Measurements from ENCODE around the gene ACTL7A.
"Not testable (repeated sequence)": the region's sequence is repeated elsewhere in the genome, so short reads cannot be mapped to it uniquely, and the experiment has no call there.

ACTL7A gene

DNA sequence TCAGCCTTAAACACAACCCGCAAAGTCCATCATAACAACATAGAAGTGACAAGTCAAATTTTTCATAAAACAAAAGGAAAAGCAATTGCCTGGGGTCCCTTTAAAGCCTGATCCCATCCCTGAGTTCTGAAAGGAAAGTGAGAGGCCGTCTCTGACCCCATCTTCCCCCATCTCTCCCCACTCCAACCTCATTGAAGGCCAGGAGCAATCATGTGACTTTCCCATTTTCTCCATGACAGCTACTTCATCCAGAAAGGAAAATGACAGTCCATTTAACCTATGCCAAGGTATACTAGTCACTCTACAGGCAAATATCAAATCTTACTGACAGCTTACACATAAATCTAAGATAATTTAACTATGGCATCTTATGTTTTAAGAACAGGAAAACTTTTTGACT lies 15.5 kb downstream of the ACTL7A start:
- TF ChIP-seq, protein P1, sequence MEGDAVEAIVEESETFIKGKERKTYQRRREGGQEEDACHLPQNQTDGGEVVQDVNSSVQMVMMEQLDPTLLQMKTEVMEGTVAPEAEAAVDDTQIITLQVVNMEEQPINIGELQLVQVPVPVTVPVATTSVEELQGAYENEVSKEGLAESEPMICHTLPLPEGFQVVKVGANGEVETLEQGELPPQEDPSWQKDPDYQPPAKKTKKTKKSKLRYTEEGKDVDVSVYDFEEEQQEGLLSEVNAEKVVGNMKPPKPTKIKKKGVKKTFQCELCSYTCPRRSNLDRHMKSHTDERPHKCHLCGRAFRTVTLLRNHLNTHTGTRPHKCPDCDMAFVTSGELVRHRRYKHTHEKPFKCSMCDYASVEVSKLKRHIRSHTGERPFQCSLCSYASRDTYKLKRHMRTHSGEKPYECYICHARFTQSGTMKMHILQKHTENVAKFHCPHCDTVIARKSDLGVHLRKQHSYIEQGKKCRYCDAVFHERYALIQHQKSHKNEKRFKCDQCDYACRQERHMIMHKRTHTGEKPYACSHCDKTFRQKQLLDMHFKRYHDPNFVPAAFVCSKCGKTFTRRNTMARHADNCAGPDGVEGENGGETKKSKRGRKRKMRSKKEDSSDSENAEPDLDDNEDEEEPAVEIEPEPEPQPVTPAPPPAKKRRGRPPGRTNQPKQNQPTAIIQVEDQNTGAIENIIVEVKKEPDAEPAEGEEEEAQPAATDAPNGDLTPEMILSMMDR (IDR thresholded peaks at IDR 0.05; ENCODE audit: low read depth, low read length) = no peak
- H3K4me3 ChIP-seq (ENCODE audit: low read depth, low read length) = no peak overlapping the region

DNA sequence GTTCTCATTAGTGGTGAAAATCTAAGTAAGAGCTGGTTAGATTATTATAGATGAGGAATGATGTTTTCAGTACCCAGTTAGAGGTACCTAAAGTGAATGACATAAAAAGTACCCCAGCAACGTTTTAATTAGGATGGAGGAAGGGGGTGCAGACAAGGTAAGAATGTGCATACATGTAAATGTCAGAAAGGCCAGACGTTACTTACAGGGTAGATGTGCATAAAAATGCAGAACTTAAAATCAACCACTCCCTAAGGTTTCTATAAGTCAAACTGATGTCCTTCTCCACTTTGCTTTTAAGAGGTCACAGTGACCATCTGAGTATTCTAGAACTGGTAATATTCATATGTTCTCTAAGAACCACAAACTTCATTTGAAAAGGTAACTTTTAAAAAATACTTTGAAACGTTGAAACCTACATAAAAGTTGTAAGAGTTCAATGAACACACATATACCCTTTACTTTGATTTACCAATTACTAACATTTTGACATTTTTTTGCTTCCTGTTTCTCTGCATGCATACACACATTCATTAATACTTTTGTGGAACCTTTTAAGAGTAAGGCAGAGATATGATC lies 18.8 kb downstream of the ACTL7A start:
- TF ChIP-seq, protein P1 (IDR thresholded peaks at IDR 0.05; ENCODE audit: low read depth, low read length) = no peak
- no peak overlapping the region for H3K4me3 ChIP-seq (ENCODE audit: low read depth, low read length)

DNA sequence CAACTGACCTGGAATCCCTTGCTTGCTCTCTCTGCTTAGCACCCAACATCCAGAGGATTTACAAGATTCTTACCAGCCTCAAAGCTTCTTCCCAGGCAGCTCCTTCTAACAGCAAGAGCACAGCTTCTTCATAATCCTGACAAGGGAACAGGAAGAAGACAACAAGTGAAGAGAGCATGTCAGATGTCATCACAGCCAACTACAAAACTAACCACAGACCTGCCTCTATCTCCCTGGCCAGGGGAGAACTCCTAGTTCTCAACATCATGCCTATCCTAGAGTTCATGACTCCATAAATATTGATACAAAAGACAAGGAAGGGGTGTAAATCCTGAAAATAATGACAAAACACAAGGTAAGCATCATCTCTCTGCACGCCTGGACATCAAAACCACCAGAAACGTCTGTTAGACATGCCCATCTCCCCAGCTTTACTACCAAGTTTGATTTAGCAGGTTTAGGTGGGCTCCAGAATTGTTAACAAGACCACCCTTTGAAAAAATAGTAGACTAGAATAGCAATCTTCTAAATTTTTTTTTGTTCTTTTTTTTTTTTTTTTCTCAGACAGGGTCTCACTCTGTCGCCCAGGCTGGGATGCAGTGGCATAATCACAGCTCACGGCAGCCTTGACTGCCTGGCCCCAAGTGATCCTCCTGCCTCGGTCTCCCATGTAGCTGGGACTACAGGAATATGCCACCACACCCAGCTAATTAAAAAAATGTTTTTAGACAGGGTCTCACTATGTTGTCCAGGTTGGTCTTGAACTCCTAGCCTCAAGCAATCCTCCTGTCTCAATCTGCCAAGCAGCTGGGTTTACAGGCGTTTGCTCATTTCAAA lies 20.2 kb downstream of the ACTL7A start:
- TF ChIP-seq, protein P1 (IDR thresholded peaks at IDR 0.05; ENCODE audit: low read depth, low read length) = no peak
- no peak overlapping the region for H3K4me3 ChIP-seq (ENCODE audit: low read depth, low read length)

DNA sequence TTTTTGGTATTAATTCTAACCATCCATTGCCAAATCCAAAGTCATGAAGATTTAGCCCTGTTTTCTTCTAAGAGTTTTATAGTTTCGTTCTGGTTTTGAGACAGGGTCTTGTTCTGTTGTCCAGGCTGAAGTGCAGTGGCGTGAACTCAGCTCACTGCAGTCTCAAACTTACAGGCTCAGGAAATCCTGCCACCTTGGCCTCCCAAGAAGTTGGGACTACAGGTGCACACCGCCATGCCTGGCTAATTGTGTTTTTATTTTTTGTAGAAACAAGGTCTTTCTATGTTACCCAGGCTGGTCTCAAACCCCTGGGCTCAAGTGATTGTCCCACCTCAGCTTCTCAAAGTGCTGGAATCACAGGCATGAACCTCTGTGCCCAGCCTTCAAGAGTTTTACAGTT lies 21.0 kb downstream of the ACTL7A start:
- TF ChIP-seq, protein P1 (IDR thresholded peaks at IDR 0.05; ENCODE audit: low read depth, low read length) = no peak
- no peak overlapping the region for H3K4me3 ChIP-seq (ENCODE audit: low read depth, low read length)

DNA sequence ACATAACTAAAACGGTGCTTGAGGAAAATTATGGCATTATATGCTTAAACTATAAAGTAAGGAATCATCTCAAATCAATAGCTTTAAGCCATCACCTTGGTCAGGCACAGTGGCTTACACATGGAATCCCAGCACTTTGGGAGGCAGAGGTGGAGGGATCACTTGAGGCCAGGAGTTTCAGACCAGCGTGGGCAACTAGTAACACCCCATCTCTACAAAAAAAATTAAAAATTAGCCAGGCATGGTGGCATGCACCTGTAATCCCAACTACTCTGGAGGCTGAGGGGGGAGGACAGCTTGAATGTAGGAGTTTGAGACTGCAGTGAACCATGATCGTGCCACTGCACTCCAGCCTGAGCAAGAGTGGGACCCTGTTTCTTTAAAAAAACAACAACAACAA lies 22.6 kb downstream of the ACTL7A start:
- TF ChIP-seq, protein P1 (IDR thresholded peaks at IDR 0.05; ENCODE audit: low read depth, low read length) = no peak
- H3K4me3 ChIP-seq (ENCODE audit: low read depth, low read length) = no peak overlapping the region

DNA sequence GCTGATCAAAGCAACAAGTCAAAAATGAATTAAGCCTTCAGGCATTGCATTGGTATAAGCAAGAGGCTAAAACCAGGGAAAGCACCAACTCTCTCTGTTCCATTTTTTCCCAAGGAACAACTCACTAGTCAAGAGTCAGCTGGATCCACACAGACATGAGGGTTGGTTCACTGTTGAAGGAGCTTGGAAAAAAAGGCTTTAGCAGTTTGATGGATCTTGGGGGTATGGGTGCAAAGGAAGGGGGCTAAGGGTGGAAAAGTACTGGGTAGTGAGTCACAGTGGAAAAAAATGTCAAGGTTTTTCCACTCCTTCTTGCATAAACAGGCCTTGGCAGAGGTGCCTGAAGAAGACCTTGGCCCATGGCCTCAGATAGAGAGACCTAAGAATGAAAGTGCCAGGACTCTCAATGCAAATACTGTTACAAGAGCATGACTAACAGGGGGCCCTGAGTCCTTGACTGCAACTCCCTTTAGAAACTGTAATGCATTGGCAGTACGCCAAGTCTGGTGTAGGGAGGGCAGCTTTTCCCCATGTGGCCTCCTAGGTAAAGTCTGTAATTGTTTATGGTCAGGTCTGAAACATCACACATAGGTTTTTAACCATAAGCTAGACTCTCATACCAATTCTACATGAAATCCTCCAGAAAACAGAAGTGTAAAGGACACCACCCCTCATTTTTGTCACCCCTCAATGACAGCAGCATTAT lies 23.7 kb downstream of the ACTL7A start:
- no peak overlapping the region for H3K4me3 ChIP-seq (ENCODE audit: low read depth, low read length)
- TF ChIP-seq, protein P1 (IDR thresholded peaks at IDR 0.05; ENCODE audit: low read depth, low read length) = no peak

DNA sequence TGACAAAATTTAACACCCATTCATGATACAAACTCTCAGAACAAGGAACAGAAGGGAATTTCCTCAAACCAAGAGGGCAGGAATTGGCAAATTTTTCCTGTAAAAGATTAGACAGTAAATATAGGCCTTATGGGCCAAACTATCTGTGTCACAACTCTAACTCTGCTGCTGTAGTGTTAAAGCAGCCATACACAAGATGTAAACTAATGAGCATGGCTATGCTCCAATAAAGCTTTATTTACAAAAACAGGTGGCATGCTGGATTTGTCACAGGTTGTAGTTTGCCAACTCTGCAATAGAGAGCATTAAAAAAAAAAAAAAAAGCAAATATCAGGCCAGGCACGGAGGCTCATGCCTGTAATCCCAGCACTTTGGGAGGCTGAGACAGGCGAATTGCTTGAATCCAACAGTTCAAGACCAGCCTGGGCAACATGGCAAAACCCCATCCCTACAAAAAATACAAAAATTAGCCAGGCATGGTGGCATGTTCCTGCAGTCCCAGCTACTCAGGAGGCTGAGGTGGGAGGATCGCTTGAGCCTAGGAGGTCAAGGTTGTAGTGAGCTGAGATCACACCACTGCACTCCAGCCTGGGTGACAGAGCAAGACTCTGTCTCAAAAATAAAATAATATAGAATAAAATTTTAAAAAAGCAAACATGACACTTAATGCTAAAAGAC lies 24.7 kb downstream of the ACTL7A start:
- not testable (repeated sequence) for H3K4me3 ChIP-seq (ENCODE audit: low read depth, low read length)
